Measurements from ENCODE around the gene NTM.

- no peak for TF ChIP-seq CTCF (IDR thresholded peaks at IDR 0.05)
- no peak for TF ChIP-seq POLR2A (IDR thresholded peaks at IDR 0.05)
These were observed 314.0 kb downstream of the NTM start for GRCh38 chr11:131684111-131685060.
